ENCODE results near the gene ADCY5. TPM values are rescaled to one million over a fixed set of nuclear protein-coding genes. Genes with fewer than 3 reads are reported as not detected.

Gene ADCY5
- total RNA-seq, 2 donors from 2014 or later: 41.1 to 42.6 TPM

- intact Hi-C loops (cut with DNase I): no loop called here
- no peak for DNase-seq (ENCODE audit: low spot score)
These were observed 138.1 kb downstream of the ADCY5 start for GRCh38 chr3:123310741-123311140.

- intact Hi-C loops (cut with DNase I): no loop called here
- peak; percentile 47 for DNase-seq (ENCODE audit: low spot score)
These were observed 138.7 kb downstream of the ADCY5 start for GRCh38 chr3:123310186-123310585.

- DNase-seq (ENCODE audit: low spot score): no peak
- intact Hi-C loops (cut with DNase I): no loop called here
These were observed 141.8 kb downstream of the ADCY5 start for GRCh38 chr3:123307064-123307463.

- no peak for DNase-seq (ENCODE audit: low spot score)
- intact Hi-C loops (cut with DNase I): no loop called here
These were observed 143.7 kb downstream of the ADCY5 start for GRCh38 chr3:123305192-123305591.

- intact Hi-C loops (cut with DNase I): no loop called here
- peak; percentile 64 for DNase-seq (ENCODE audit: low spot score)
These were observed 144.8 kb downstream of the ADCY5 start for GRCh38 chr3:123303976-123304560.

GRCh38 chr3:123302961-123303360, 145.9 kb downstream of the ADCY5 start:
- intact Hi-C loops (cut with DNase I): no loop called here
- peak; percentile 44 for DNase-seq (ENCODE audit: low spot score)

GRCh38 chr3:123301331-123302184, 147.3 kb downstream of the ADCY5 start:
- DNase-seq (ENCODE audit: low spot score): peak; percentile 74
- intact Hi-C loops (cut with DNase I): no loop called here

- DNase-seq (ENCODE audit: low spot score): peak; percentile 40
These were observed 148.3 kb downstream of the ADCY5 start for GRCh38 chr3:123300583-123300982.

GRCh38 chr3:123300056-123300455, 148.8 kb downstream of the ADCY5 start:
- peak; percentile 74 for DNase-seq (ENCODE audit: low spot score)
- intact Hi-C loops (cut with DNase I): no loop called here

More at GRCh38 chr3:123300583-123300982, 148.3 kb downstream of the ADCY5 start:
- intact Hi-C loops (cut with DNase I): no loop called here

GRCh38 chr3:123299581-123299980, 149.3 kb downstream of the ADCY5 start:
- DNase-seq (ENCODE audit: low spot score): peak; percentile 36
- intact Hi-C loops (cut with DNase I): no loop called here

GRCh38 chr3:123298903-123299302, 150.0 kb downstream of the ADCY5 start:
- intact Hi-C loops (cut with DNase I): no loop called here
- no peak for DNase-seq (ENCODE audit: low spot score)

- no peak for DNase-seq (ENCODE audit: low spot score)
- intact Hi-C loops (cut with DNase I): no loop called here
These were observed 151.3 kb downstream of the ADCY5 start for GRCh38 chr3:123297627-123297899.

- peak; percentile 64 for DNase-seq (ENCODE audit: low spot score)
These were observed 151.9 kb downstream of the ADCY5 start for GRCh38 chr3:123296836-123297626.

GRCh38 chr3:123296261-123296660, 152.6 kb downstream of the ADCY5 start:
- DNase-seq (ENCODE audit: low spot score): no peak
- intact Hi-C loops (cut with DNase I): no loop called here

More at GRCh38 chr3:123296836-123297626, 151.9 kb downstream of the ADCY5 start:
- intact Hi-C loops (cut with DNase I): no loop called here

- peak; percentile 64 for DNase-seq (ENCODE audit: low spot score)
- intact Hi-C loops (cut with DNase I): no loop called here
These were observed 153.0 kb downstream of the ADCY5 start for GRCh38 chr3:123295901-123296250.

GRCh38 chr3:123295171-123295900, 153.6 kb downstream of the ADCY5 start:
- DNase-seq (ENCODE audit: low spot score): peak; percentile 74
- intact Hi-C loops (cut with DNase I): no loop called here

- intact Hi-C loops (cut with DNase I): no loop called here
- peak; percentile 38 for DNase-seq (ENCODE audit: low spot score)
These were observed 154.5 kb downstream of the ADCY5 start for GRCh38 chr3:123294296-123294938.

GRCh38 chr3:123292321-123293310, 156.3 kb downstream of the ADCY5 start:
- intact Hi-C loops (cut with DNase I): no loop called here
- peak; percentile 42 for DNase-seq (ENCODE audit: low spot score)

Data from posterior vena cava (tissue), 2 donors.